Right lobe of liver (tissue), 6 donors: ENCODE results near the gene CHMP4A. TPM values are rescaled to one million over a fixed set of nuclear protein-coding genes. Genes with fewer than 3 reads are reported as not detected.
A peak's percentile ranks its signal among the peaks of the same experiment; 100 is the strongest.

Source experiments
- ATAC-seq, 4 donors: fragments of 200-7000 bp; cut with Tn5 transposase; one replicate each; pipeline ENCODE4 v1.9.1; 2020; ENCODE audit warnings: mild to moderate bottlenecking in 4 of 4, moderate library complexity in 4 of 4
- DNase-seq, 3 donors: peaks; one replicate each; pipeline ENCODE4 v3.0.0-alpha.2; 2020
- H3K27ac ChIP-seq, 3 donors: fragments of 200-600 bp; one replicate each; pipeline ENCODE4 v1.8.0; 2022
- H3K27me3 ChIP-seq, 2 donors: fragments of 200-600 bp; one replicate each; pipeline ENCODE4 v1.8.0; 2022
- H3K36me3 ChIP-seq, 4 donors: fragments of 200-600 bp; sonication (generic) in 1 of 4; one replicate each; pipeline versions ENCODE4 v1.5.1 to v1.8.0; 2017 to 2022; ENCODE audit warnings: control low read depth in 1 of 4
- H3K4me1 ChIP-seq, 4 donors: fragments of 200-600 bp; sonication (generic) in 1 of 4; one replicate each; pipeline versions ENCODE4 v1.5.1 to v1.8.0; 2017 to 2022; ENCODE audit warnings: control low read depth in 1 of 4
- H3K4me3 ChIP-seq, 3 donors: fragments of 200-600 bp; one replicate each; pipeline ENCODE4 v1.8.0; 2022
- H3K9me3 ChIP-seq, 4 donors: fragments of 200-600 bp; sonication (generic) in 1 of 4; one replicate each; pipeline versions ENCODE4 v1.5.1 to v1.8.0; 2017 to 2022; ENCODE audit warnings: control low read depth in 1 of 4
- CTCF ChIP-seq, 4 donors: fragments of 200-600 bp in 3 of 4; fragments of 450-650 bp in 1 of 4; IDR thresholded peaks; one replicate each; pipeline versions ENCODE4 v1.5.1 to v1.8.0; 2016 to 2022; ENCODE audit warnings: antibody characterized with exemption in 4 of 4, mild to moderate bottlenecking in 2 of 4
- POLR2A ChIP-seq: fragments of 450-650 bp; IDR thresholded peaks from one replicate; pipeline ENCODE4 v1.6.1; 2017; ENCODE audit warnings: antibody characterized with exemption, mild to moderate bottlenecking
- WGBS: methylation state at CpG from one replicate; pipeline ENCODE4 v1.1.6; 2018; ENCODE audit warnings: low coverage, low lambda C conversion rate; ENCODE audit not compliant: insufficient coverage; ENCODE audit errors: missing lambda C conversion rate; 5-methylcytosine and 5-hydroxymethylcytosine counted together
- intact Hi-C, 2 donors: fragments of 100-400 bp; cut with DNase I; formaldehyde crosslinking; loops; one replicate each; pipeline versions ENCODE4 v1.11.2 to v1.14.1; 2022
- total RNA-seq, 6 experiments: library from RNA; depleted of rRNA in 2 of 6; stranded (reverse); fragments of >200 nt in 2 of 6; fragmentation: NEBNext Ultra II Directional in 3 of 6; extraction: Animal tissue kit (Norgen Biotek cat#: 25700) in 3 of 6; gene quantifications; one replicate each; pipeline versions ENCODE4 v1.1.0 to v1.2.4, GENCODE V29; 2016 to 2023
- donor health status: DM: no; HTN: yes; CAD: no.
- donor health status: DM: no; HTN: no; CAD: no.
- donor health status: DM: no; HTN: no; CAD: no.
- donor health status: DM: no; HTN: yes; CAD: no.
- donor health status: DM: no; HTN: yes; CAD: no.

The CHMP4A gene
- total RNA-seq, 6 experiments from 2014 or later = 11.9 to 28.9 (median 17.1) TPM

GRCh38 chr14:24189059-24189375 lies 24.3 kb downstream of the CHMP4A start:
- intact Hi-C loops = no loop called here
- no peak for DNase-seq
- 2% methylated on average over 3 of the region's 3 CpGs for WGBS
- ATAC-seq = no peak
- peak overlapping the region in 2 of 3 donors; percentile 74 to 82 for H3K4me3 ChIP-seq
- no peaks in the 10 kb centered on the region for H3K9me3 ChIP-seq
- peaks cover 0 to 34% (median 8%) of the 10 kb centered on the region in 4 donors for H3K36me3 ChIP-seq
- H3K4me1 ChIP-seq = peaks cover 0 to 12% (median 4%) of the 10 kb centered on the region in 4 donors
- peak overlapping the region in 1 of 3 donors; percentile 21 for H3K27ac ChIP-seq
- TF ChIP-seq POLR2A (no peak), CTCF (IDR thresholded peaks at IDR 0.05) (no peak)
- no peaks in the 10 kb centered on the region for H3K27me3 ChIP-seq

GRCh38 chr14:24188251-24189058 lies 24.8 kb downstream of the CHMP4A start, which contains the start of gene IPO4:
IPO4 (minus strand) TSS chr14:24188816; CDS start chr14:24188787, 29 bp downstream.
- H3K27me3 ChIP-seq = no peaks in the 10 kb centered on the region
- peak; percentile 95 to 98 (median 97) for DNase-seq
- WGBS = 0% methylated on average over 16 of the region's 65 CpGs
- H3K9me3 ChIP-seq = no peaks in the 10 kb centered on the region
- H3K27ac ChIP-seq = peak within 1 kb of the TSS in 2 of 3 donors; percentile 21 to 30
- intact Hi-C loops = no loop called here
- TF ChIP-seq CTCF (IDR thresholded peaks at IDR 0.05) (no peak), POLR2A (peak; percentile 82)
- peaks cover 0 to 11% (median 4%) of the 10 kb centered on the region in 4 donors for H3K4me1 ChIP-seq
- peaks cover 0 to 38% (median 8%) of the 10 kb centered on the region in 4 donors for H3K36me3 ChIP-seq
- peak; percentile 95 to 99 (median 96) for ATAC-seq
- peak within 1 kb of the TSS; percentile 72 to 82 (median 74) for H3K4me3 ChIP-seq

GRCh38 chr14:24187539-24187915 lies 25.8 kb downstream of the CHMP4A start:
- WGBS = no CpG with 5 or more reads among the region's 2 CpGs
- intact Hi-C loops = no loop called here
- peaks cover 0 to 36% (median 10%) of the 10 kb centered on the region in 4 donors for H3K36me3 ChIP-seq

GRCh38 chr14:24186831-24187538 lies 26.3 kb downstream of the CHMP4A start:
- no peak for TF ChIP-seq POLR2A
- no peak for TF ChIP-seq CTCF (IDR thresholded peaks at IDR 0.05)
- no peak overlapping the region for H3K4me3 ChIP-seq
- no peak for DNase-seq
- H3K4me1 ChIP-seq = peaks cover 0 to 11% (median 4%) of the 10 kb centered on the region in 4 donors
- H3K9me3 ChIP-seq = no peaks in the 10 kb centered on the region
- H3K27me3 ChIP-seq = no peaks in the 10 kb centered on the region
- peaks cover 0 to 39% (median 10%) of the 10 kb centered on the region in 4 donors for H3K36me3 ChIP-seq
- ATAC-seq = no peak
- WGBS = 96% methylated on average over 3 of the region's 10 CpGs
- no peak overlapping the region for H3K27ac ChIP-seq
- intact Hi-C loops = no loop called here

More at GRCh38 chr14:24187539-24187915, 25.8 kb downstream of the CHMP4A start:
- no peak for TF ChIP-seq POLR2A
- no peak for TF ChIP-seq CTCF (IDR thresholded peaks at IDR 0.05)
- no peaks in the 10 kb centered on the region for H3K9me3 ChIP-seq
- no peak for DNase-seq
- H3K27ac ChIP-seq = no peak overlapping the region
- no peak overlapping the region for H3K4me3 ChIP-seq
- no peaks in the 10 kb centered on the region for H3K27me3 ChIP-seq
- peaks cover 0 to 11% (median 4%) of the 10 kb centered on the region in 4 donors for H3K4me1 ChIP-seq
- ATAC-seq = no peak
